Mucosa of gallbladder (tissue), 1 donor: ENCODE data around the gene KCNC1. TPM values are rescaled to one million over a fixed set of nuclear protein-coding genes. Genes with fewer than 3 reads are reported as not detected.

Experiments
- DNase-seq: peaks from one replicate; pipeline ENCODE4 v3.0.0-alpha.2; 2020; ENCODE audit warnings: low spot score
- total RNA-seq: library from RNA; stranded (reverse); gene quantifications from one replicate; pipeline ENCODE4 v1.2.1, GENCODE V29; 2021
- donor health status: DM: no; HTN: no; CAD: no.

KCNC1 gene
- total RNA-seq, 1 donor from 2014 or later, result not detected

DNA sequence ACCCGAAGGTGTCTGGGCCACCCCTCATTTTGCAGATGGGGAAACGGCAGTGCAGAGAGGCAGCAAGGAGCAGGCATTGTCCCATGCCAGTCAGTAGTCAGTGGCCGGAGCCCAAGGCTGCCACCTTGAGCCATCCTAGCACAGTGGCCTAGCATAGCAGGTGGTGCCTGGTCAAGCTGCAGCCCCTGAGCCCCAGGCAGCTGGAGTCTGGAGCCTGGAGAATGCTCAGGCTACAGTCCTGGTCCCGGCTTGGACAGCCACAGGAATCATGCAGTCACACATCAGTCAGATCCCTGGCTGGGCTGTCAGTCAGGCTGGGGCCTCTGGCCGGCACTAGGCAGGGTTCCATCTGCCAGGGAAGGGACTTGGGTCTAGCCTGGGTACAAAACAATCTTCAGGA, 18.6 kb downstream of the KCNC1 start:
- no peak for DNase-seq

DNA sequence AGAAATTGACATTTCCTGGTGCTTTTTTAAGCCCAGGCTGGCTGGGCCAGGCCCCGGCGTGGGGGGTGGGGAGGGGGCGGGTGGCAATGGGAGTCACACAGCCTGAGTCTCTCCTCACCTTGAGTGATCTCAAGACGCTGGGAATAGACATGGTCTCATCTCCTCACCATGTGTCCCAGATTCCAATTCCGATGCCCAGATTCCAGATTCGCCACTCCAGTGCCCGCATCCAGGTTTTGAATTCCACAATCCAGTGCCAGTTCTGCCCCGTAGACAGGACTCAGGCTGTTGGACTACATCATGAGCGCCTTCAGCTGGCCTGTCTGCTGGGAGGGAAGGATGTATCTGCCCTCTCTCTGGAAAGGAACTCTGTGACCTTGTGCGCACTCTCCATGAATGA, 19.1 kb downstream of the KCNC1 start:
- no peak for DNase-seq

- DNase-seq, result no peak
Measured at GRCh38 chr11:17755891-17756290, 21.3 kb downstream of the KCNC1 start.

GRCh38 chr11:17760102-17761029, 25.8 kb downstream of the KCNC1 start:
- peak; percentile 16 for DNase-seq

DNA sequence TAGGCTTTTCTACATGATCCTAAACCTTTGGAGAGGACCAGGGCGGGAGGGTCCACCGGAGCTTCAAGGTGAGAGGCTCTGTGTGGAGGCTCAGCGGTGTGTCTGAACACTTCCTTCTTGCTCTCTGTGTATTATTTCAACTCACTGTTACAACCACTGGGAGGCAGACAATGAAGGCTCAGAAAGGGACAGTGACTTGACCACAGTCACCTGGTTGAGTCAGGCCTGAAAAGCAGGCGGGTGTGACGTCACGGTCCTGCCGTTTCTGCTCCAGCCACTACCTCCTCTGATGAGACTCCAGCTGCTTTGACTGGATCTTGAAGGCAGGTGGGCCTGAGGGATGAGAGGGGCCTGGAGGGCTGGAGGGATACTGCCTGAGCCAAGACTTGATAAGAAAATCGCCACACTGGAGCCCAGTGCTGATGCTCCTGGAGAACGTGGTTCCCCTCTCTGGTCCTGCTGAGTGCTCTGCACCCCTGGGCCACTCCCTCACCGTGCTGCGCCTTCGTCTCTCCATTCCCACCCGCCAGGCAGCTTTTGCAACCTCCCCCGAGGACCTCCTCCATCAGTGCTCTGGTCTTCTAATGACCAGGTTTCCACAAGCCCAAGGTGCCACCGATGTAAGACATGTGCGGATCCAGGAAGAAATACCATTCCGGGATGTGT, 27.9 kb downstream of the KCNC1 start:
- DNase-seq, result no peak

DNA sequence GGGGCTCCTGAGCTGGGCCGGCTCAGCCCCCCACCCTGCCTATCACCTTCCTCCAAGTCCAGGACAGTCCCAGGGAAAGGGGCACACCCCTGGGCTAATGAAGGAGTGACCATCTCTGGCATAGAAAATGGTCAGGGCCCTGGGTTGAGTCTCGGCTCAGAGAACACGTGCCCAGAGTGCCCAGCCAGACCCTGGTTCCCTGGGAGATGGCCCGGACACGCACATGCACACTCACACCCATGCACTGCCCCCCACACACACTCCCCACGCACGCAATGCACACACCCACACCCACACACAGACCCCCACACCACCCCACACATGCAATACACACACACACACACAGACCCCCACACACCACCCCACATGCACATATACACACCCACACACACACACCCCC, 28.7 kb downstream of the KCNC1 start:
- no peak for DNase-seq

GRCh38 chr11:17763703-17764102, 29.1 kb downstream of the KCNC1 start:
- DNase-seq, result no peak

GRCh38 chr11:17764446-17765218, 30.1 kb downstream of the KCNC1 start:
- no peak for DNase-seq

DNA sequence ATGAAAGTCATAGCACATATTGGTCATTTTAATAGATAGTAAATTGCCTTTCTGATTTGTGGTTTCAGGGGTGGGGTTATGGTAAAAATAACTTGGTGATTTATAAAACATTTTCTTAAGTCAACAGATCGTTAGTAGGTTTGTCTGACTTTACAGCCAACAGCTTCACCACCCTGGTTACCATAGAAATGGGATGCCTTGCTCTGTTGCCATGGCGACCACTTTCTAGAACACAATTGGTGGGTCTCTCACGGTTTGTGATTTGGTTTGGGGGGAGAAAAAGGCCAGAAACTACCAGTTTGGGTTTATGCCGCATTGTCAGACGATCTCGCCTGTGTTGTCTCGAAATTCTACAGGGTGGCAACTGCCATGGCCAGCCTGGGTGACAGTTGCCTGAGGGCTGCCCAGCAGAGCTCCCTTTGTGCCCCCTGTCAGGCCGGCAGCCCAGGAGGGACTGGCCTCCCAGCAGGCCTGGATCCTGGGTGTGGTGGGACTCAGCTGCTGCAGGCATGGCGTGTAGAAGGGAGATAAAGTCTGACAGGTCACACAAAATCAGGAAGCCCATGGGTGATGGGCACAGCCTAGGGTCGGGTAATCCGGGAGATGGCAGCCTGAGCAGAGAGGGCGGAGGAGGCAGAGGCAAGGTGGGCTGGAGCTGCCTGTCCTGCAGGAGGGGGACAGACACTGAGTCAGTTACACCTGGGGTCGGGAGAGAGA, 30.9 kb downstream of the KCNC1 start:
- no peak for DNase-seq

- DNase-seq, result no peak
Measured at GRCh38 chr11:17766073-17766359, 31.4 kb downstream of the KCNC1 start.

DNA sequence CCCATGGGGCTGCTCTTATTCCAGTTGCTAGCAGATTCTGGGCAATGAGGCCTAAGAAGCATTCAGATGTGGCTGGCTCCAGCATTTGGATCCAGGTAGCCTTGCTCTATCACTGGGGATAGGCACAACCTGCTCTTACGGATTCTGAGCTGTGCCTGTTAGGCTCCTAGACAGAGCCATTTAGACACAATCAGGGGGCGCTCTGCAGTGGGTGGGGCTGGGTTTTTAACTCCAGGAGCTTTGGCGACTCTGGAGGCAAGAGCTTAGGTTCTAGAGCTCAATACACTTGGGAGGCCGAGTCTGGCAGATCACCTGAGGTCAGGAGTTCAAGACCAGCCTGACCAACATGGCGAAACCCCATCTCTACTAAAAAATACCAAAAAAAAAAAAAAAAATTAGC, 32.0 kb downstream of the KCNC1 start:
- DNase-seq, result no peak

- no peak for DNase-seq
Measured at GRCh38 chr11:17767301-17767885, 32.8 kb downstream of the KCNC1 start.

DNA sequence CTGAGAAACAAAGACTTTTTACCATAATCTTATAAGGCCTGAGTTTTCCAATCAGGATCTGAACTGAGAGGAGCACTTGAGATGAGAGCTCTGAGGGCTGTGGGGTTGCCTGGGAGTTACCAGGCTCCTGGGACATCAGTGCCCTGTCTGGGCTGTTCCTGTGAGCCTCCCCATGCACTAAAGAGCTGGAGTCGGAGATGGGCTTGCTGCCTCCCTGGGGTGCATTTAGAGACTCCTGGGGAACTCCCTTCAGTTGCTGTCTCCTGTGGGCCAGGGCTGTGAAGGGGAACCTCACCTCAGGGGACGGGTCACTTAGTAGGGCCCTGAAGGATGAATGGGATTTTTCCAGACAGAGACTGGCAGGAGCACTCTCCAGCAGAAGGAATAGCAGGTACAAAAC, 33.3 kb downstream of the KCNC1 start:
- no peak for DNase-seq

DNA sequence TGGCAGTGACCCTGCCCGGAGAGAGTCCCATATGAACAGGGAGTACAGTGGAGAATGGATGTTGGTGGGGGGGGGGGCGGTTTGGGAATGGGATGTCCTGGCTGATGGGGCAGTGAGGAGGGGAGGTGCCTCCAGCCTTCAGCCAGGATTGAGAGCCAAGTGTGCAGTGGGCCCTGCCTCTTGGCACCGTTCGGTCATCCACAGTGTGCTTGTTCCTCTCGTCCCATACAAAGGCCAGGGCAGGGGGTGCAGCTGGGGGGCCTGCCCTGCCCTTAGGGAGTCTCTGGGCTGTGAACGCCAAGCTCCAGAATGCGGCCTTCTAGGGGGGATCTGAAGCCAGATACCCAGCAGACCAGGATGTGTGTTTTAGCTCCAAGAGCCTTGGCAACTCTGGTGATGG, 34.0 kb downstream of the KCNC1 start:
- no peak for DNase-seq

- DNase-seq, result no peak
Measured at GRCh38 chr11:17769218-17769617, 34.6 kb downstream of the KCNC1 start.

GRCh38 chr11:17770048-17770652, 35.6 kb downstream of the KCNC1 start:
- DNase-seq, result no peak

- no peak for DNase-seq
Measured at GRCh38 chr11:17770917-17771316, 36.3 kb downstream of the KCNC1 start.

DNA sequence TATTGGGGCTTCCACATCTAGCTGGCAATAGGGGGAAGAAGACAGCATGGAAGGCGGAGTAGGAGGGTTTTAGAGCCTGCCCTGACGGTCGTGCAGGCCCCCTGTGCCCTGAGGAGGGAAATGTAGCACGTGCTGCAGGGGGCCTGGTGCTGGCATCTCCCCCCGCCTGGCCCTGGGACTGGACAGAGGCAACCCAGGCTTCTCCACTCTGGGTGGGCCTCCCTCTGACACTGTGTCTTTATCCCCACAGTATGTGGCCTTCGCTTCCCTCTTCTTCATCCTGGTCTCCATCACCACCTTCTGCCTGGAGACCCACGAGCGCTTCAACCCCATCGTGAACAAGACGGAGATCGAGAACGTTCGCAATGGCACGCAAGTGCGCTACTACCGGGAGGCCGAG, 36.8 kb downstream of the KCNC1 start:
- DNase-seq, result no peak

DNA sequence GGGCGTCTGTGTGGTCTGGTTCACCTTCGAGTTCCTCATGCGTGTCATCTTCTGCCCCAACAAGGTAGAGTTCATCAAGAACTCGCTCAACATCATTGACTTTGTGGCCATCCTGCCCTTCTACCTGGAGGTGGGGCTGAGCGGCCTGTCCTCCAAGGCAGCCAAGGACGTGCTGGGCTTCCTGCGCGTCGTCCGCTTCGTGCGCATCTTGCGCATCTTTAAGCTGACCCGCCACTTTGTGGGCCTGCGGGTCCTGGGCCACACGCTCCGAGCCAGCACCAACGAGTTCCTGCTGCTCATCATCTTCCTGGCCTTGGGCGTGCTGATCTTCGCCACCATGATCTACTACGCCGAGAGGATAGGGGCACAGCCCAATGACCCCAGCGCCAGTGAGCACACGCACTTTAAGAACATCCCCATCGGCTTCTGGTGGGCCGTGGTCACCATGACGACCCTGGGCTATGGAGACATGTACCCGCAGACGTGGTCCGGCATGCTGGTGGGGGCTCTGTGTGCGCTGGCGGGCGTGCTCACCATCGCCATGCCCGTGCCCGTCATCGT, 37.3 kb downstream of the KCNC1 start:
- DNase-seq, result no peak

DNA sequence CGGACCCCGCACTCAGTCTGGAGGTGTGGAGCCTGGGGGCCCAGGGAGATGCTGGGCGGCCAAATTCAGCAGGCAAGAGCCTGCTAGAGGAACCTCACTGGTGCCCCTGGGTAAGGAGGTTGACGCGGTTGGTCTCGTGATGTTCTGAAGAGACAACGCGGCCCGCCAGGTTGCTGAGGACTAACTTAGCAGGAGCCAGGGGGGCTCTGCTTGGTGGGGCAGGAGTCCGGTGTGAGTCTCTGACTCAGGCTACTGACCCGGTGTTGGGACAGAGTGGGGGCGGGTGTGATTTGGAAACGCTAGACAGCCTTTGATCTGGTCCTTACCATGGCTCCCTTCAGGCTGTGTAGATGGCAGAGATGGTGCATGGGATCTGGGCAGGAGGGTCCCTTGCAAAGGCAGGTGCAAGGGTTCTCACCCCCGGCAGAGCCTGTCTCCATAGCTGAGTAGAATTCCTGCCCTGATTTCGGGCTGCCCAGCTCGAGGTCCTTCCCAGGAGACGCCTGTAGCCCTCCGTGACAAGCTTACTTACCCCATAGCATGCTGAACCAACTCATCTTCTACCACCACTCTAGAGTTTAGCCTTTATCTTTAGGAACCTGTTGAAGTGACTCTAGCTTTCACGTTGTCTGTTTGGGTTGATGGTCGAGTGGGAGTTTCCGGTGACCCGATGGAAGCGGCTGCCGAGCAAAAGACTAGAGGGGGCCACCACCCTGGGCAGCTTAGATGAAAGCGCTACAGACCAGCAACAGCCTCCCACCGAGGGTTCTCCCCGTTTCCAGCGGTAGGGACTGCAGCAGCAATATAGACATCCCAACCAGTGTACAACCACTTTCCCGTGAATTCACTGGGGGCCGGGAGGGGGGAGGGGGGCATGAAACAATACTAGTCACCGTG, 38.4 kb downstream of the KCNC1 start:
- no peak for DNase-seq
